SU-DHL-6 (cell line): ENCODE data around the gene MAK.

Experiments
- H2AFZ ChIP-seq: fragments of 200-600 bp; sonication (generic); 2 replicates; pipeline ENCODE4 v1.6.1; 2014; ENCODE audit warnings: low read depth, mild to moderate bottlenecking, moderate library complexity, mixed read lengths, antibody characterized with exemption, low read length; ENCODE audit not compliant: severe bottlenecking
- H3F3A ChIP-seq: fragments of 200-600 bp; shearing (Covaris generic); 2 replicates; pipeline ENCODE4 v1.6.0; 2016; ENCODE audit warnings: antibody characterized with exemption, mild to moderate bottlenecking; ENCODE audit not compliant: insufficient read depth
- H3K27ac ChIP-seq: fragments of 200-600 bp; sonication (generic); 2 replicates; pipeline ENCODE4 v1.5.1; 2016; ENCODE audit warnings: low read depth, mild to moderate bottlenecking, low read length, moderate library complexity, mixed read lengths
- H3K27me3 ChIP-seq: fragments of 200-600 bp; sonication (generic), shearing (Covaris generic); 2 replicates; pipeline ENCODE4 v1.6.0; 2014; ENCODE audit warnings: mild to moderate bottlenecking, low read length
- H3K36me3 ChIP-seq: fragments of 200-600 bp; sonication (generic); 2 replicates; pipeline ENCODE4 v1.6.1; 2014; ENCODE audit warnings: mild to moderate bottlenecking, low read length, mixed read lengths
- H3K4me2 ChIP-seq: fragments of 300-600, 200-600 bp; shearing (Covaris generic), sonication (generic); 2 replicates; pipeline ENCODE4 v1.6.0; 2014; ENCODE audit warnings: low read length, low read depth, mild to moderate bottlenecking; ENCODE audit not compliant: poor library complexity, severe bottlenecking
- H3K4me3 ChIP-seq: fragments of 200-600 bp; sonication (generic); 2 replicates; pipeline ENCODE4 v1.5.1; 2014; ENCODE audit warnings: antibody characterized with exemption, low read length, mild to moderate bottlenecking, mixed read lengths; ENCODE audit not compliant: insufficient read depth, poor library complexity, severe bottlenecking
- H3K79me2 ChIP-seq: fragments of 200-600 bp; sonication (generic); 2 replicates; pipeline ENCODE4 v1.6.1; 2014; ENCODE audit warnings: mild to moderate bottlenecking, low read length, moderate library complexity; ENCODE audit not compliant: insufficient read depth
- H3K9ac ChIP-seq: fragments of 200-600 bp; sonication (generic); 2 replicates; pipeline ENCODE4 v1.7.0; 2014; ENCODE audit warnings: mild to moderate bottlenecking, low read length
- H3K9me2 ChIP-seq: fragments of 200-600 bp; sonication (generic); replicated peaks from 2 replicates; pipeline ENCODE4 v1.6.1; 2014; ENCODE audit warnings: low read length; ENCODE audit not compliant: insufficient read depth
- H3K9me3 ChIP-seq: fragments of 200-600 bp; sonication (generic); 2 replicates; pipeline ENCODE4 v1.6.1; 2014; ENCODE audit warnings: low read length, mixed read lengths; ENCODE audit not compliant: insufficient read depth
- H4K20me1 ChIP-seq: fragments of 200-600 bp; sonication (generic); 2 replicates; pipeline ENCODE4 v1.6.1; 2014; ENCODE audit warnings: low read depth, mild to moderate bottlenecking, antibody characterized with exemption, low read length, moderate library complexity, mixed read lengths
- EZH2phosphoT487 ChIP-seq: fragments of 200-600 bp; sonication (generic), shearing (Covaris generic); conservative IDR thresholded peaks from 2 replicates; pipeline ENCODE4 v1.6.1; 2018; ENCODE audit warnings: mild to moderate bottlenecking, antibody characterized with exemption, low read length, moderate library complexity, mixed read lengths
- TF ChIP-seq, protein P1 (sequence below): fragments of 200-600 bp; sonication (generic); IDR thresholded peaks from one replicate; pipeline ENCODE4 v1.5.1; 2017; ENCODE audit warnings: antibody characterized with exemption, mild to moderate bottlenecking, low read length, moderate library complexity; ENCODE audit not compliant: insufficient read depth, poor library complexity, severe bottlenecking

MAK gene

DNA sequence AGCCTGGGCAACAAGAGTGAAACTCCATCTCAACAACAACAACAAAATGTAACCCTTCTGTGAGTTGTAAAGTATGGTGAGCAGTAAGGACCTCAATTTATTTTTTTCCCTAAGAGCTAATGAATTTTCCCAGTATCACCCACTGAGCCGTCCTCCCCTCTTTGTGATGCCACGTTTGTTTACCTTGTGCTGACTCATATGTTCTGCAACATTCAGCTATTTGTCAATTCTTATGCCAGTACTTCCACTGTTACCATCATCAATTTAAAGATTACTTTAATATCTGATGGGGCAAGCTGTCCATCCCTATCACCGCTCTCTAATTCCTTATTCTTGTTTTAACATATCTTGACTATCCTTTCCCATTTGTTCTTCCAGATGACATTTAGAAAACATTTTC, 37.5 kb downstream of the MAK start:
- no peak overlapping the region for H3K4me2 ChIP-seq
- H3K27me3 ChIP-seq: no peaks in the 10 kb centered on the region
- TF ChIP-seq EZH2phosphoT487: no peak
- TF ChIP-seq, protein P1, sequence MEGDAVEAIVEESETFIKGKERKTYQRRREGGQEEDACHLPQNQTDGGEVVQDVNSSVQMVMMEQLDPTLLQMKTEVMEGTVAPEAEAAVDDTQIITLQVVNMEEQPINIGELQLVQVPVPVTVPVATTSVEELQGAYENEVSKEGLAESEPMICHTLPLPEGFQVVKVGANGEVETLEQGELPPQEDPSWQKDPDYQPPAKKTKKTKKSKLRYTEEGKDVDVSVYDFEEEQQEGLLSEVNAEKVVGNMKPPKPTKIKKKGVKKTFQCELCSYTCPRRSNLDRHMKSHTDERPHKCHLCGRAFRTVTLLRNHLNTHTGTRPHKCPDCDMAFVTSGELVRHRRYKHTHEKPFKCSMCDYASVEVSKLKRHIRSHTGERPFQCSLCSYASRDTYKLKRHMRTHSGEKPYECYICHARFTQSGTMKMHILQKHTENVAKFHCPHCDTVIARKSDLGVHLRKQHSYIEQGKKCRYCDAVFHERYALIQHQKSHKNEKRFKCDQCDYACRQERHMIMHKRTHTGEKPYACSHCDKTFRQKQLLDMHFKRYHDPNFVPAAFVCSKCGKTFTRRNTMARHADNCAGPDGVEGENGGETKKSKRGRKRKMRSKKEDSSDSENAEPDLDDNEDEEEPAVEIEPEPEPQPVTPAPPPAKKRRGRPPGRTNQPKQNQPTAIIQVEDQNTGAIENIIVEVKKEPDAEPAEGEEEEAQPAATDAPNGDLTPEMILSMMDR: no peak
- no peaks in the 10 kb centered on the region for H3F3A ChIP-seq
- H3K79me2 ChIP-seq: no peaks in the 10 kb centered on the region
- no peak overlapping the region for H2AFZ ChIP-seq
- H3K9me3 ChIP-seq: no peaks in the 10 kb centered on the region
- H3K27ac ChIP-seq: no peak overlapping the region
- no peak overlapping the region for H3K9ac ChIP-seq
- no peaks in the 10 kb centered on the region for H3K36me3 ChIP-seq
- 0 out of 2 replicates have a peak, but pooled peaks cover 3% of the 10 kb centered on the region for H4K20me1 ChIP-seq
- no peak overlapping the region for H3K4me3 ChIP-seq
- H3K9me2 ChIP-seq: no peaks in the 10 kb centered on the region

DNA sequence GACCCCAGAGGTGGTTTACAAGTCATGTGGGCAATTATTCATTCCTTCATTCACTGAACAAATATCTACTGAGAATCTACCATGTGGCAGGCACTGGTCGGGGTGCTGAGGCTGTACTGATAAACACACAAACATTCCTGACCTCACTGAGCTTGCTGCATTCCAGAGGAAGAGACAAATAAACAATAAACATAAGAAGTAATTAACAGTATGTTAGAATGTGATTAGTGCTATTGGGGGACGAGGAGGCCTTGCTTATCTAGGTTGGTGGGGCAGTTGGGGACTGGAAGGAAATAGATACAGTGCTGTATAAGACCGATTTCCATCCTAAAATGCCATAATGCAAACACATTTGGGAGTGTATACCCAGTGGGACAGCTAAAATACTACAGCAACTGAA, 44.1 kb downstream of the MAK start:
- Histone ChIP-seq H3F3A (no peaks in the 10 kb centered on the region), H3K4me3 (no peak overlapping the region), H3K79me2 (no peaks in the 10 kb centered on the region), H3K36me3 (no peaks in the 10 kb centered on the region), H4K20me1 (no peaks in the 10 kb centered on the region), H3K9me2 (no peaks in the 10 kb centered on the region), H3K4me2 (no peak overlapping the region), H3K27me3 (no peaks in the 10 kb centered on the region), H3K9me3 (no peaks in the 10 kb centered on the region), H3K27ac (no peak overlapping the region), H3K9ac (no peak overlapping the region), H2AFZ (no peak overlapping the region)
- TF ChIP-seq EZH2phosphoT487: no peak
- TF ChIP-seq, protein P1: no peak

DNA sequence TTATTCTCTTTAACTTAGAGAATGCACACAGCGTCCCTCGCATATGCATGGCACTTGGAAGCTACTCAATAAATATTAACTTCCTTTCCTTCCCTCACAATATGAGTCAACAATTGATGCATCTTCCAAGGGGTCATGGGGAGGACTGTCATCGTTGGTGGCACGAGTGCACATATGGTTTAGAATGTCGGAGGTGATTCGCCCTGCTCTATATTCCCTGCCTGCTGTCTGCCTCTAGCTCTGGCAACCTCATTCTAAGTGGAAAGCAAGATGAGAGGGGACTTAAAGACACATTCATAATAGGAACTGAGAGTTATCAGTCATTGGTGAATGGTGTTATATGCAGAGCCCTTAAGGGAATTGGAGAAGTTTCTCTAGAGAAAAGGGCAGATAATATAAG, 44.6 kb downstream of the MAK start:
- H3K27me3 ChIP-seq: no peaks in the 10 kb centered on the region
- H2AFZ ChIP-seq: no peak overlapping the region
- H3K4me2 ChIP-seq: no peak overlapping the region
- no peaks in the 10 kb centered on the region for H3K79me2 ChIP-seq
- no peak overlapping the region for H3K27ac ChIP-seq
- no peak overlapping the region for H3K9ac ChIP-seq
- no peaks in the 10 kb centered on the region for H3F3A ChIP-seq
- H3K9me2 ChIP-seq: no peaks in the 10 kb centered on the region
- no peaks in the 10 kb centered on the region for H4K20me1 ChIP-seq
- no peaks in the 10 kb centered on the region for H3K9me3 ChIP-seq
- no peak for TF ChIP-seq EZH2phosphoT487
- TF ChIP-seq, protein P1: no peak
- H3K36me3 ChIP-seq: no peaks in the 10 kb centered on the region
- H3K4me3 ChIP-seq: no peak overlapping the region

DNA sequence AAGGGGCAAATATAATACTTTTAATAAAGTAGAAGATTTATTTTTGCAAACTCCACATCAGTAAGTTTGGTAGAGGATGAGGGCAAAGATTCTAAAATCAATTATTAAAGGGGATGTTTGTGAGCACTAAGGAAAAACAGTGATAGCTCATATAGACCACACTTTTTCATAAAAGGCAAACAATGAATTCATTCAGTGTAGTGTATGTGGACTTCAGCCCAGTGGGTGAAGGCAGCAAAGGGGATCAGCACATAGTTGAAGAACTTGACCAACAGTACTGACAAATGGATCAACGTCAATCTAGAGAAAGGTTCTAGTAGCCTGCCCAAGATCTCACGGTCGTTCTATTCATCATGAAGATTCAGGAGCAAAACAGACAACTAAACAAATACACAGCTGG, 45.3 kb downstream of the MAK start:
- no peaks in the 10 kb centered on the region for H3K79me2 ChIP-seq
- TF ChIP-seq, protein P1: no peak
- no peak for TF ChIP-seq EZH2phosphoT487
- no peaks in the 10 kb centered on the region for H3K36me3 ChIP-seq
- H3K4me2 ChIP-seq: no peak overlapping the region
- H3K27ac ChIP-seq: no peak overlapping the region
- no peaks in the 10 kb centered on the region for H3K27me3 ChIP-seq
- no peaks in the 10 kb centered on the region for H3K9me2 ChIP-seq
- H2AFZ ChIP-seq: no peak overlapping the region
- no peak overlapping the region for H3K4me3 ChIP-seq
- no peak overlapping the region for H3K9ac ChIP-seq
- no peaks in the 10 kb centered on the region for H4K20me1 ChIP-seq
- no peaks in the 10 kb centered on the region for H3F3A ChIP-seq
- no peaks in the 10 kb centered on the region for H3K9me3 ChIP-seq
